DMS153 (cell line): ENCODE results near the gene KCNK4.

Experiments
- DNase-seq: peaks from one replicate; lab custom pipeline; 2025; lab: John Stamatoyannopoulos, UW

KCNK4 gene

DNA sequence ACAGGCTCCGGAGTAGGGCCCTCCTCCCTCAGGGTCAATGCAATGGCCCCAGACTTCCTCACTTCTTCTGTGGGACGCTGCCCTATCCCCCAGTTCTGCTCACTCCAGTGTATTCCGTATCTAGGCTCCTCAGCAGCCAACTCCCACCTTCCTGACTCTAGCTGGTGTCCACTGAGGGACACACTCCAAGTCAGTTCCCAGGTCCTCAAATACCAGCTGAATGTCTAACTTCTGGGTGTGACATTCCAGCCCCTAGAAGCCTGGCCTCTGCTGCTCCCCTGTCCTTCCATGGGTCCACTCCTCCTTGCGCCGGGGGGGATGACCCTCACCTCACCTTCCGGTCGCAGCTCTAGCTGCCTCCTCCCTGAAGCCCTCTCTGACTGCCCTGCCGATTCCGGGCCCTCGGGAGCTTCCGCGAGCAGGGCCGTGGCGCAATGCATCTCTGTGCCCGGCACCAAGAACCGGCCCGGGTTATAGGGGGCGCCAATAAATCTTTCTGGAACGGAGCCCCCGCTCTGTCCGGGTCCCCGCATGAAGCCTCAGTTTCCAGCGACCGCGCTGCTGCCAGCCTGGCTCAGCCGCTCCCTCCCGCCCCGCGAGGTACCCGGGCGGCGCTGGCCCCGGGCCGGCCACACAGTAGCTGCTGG, 22.1 kb upstream of the KCNK4 start:
- no peak for DNase-seq

DNA sequence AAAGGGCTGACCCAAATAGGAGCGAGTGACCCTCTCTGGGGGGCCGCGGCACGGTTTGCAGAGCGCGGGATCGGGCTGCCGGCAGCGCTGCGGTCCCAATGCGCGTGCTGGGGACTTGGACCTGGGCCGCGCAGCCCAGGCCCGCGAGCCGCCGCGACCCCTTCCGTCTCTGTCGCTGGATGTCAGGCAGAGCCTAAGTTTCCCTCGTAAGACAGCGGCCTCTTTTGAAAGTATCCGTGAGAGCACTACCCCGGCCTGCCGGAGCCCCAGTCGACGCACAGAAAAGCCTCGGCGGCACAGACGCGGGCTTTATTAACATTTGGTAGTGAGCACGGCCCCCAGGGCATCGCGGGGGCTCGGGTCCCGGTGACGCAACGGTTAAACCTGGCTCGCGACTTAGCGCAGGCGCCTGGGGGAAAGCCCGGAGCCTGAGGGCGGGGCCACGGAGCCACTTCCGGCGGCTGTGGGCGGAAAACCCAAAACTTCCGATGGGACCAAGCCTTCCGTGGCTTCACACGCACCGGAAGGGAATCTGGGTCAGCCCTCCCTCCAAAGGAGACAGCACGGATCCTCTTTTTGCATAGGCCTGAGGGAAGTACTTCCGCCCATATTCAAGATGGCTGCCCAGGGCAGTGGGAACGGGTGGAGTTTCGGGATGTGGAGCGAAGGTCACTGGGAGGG, 21.4 kb upstream of the KCNK4 start:
- peak; percentile 99 for DNase-seq

DNA sequence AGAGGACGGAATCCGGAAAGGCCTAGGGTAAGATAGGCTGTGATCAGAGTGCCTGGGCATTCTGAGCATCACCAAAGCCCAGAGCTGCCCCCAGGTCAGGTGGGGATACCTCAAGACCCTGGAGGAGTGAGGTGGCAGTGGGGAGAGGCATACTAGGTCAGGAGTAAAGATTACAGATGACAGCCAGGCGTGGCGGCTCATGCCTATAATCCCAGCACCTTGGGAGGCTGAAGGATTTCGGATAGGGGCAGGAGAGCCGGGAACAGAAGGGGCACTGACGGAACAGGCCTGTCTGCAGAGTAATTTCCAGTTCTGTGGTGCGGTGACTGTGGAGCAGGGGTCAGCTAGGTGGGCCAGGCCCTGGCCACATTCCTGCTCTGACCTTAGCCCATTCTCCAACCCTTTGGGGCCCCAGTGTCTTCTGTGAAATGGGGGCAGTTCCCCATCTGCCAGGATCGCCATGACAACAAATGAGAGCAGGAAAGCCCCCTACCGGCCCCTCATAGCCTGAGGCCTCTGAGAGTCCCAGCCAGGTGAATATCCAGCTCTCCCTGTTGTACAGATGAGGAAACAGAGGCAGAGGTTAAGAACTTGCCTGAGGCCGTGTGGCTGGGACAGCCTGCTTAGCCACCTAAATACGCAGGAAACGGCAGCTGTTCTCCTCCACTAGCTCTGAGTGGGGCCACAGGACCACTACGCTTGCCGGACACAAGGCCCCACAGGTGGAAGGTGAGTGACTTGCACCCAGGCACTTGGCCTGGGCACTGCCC, 15.9 kb upstream of the KCNK4 start:
- DNase-seq: no peak

DNA sequence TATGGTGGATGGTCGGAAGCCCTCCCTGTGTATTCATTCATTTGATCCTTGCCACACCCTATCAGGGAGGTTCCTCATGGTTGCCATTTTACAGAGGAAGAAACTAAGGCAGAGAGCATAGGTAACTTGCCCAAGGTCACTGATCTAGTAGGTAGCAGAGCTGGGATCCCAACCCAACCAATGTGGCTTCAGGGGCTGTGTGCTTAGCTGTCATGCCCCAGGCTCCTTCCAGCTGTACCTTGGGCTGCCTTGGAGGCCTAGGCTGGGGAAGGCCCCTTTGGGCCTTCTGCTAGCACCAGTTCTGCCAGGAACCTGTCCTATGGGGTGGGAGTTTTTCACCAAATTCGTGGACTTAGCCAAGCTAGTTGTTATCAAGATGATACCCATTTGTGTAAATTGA, 15.3 kb upstream of the KCNK4 start:
- no peak for DNase-seq

DNA sequence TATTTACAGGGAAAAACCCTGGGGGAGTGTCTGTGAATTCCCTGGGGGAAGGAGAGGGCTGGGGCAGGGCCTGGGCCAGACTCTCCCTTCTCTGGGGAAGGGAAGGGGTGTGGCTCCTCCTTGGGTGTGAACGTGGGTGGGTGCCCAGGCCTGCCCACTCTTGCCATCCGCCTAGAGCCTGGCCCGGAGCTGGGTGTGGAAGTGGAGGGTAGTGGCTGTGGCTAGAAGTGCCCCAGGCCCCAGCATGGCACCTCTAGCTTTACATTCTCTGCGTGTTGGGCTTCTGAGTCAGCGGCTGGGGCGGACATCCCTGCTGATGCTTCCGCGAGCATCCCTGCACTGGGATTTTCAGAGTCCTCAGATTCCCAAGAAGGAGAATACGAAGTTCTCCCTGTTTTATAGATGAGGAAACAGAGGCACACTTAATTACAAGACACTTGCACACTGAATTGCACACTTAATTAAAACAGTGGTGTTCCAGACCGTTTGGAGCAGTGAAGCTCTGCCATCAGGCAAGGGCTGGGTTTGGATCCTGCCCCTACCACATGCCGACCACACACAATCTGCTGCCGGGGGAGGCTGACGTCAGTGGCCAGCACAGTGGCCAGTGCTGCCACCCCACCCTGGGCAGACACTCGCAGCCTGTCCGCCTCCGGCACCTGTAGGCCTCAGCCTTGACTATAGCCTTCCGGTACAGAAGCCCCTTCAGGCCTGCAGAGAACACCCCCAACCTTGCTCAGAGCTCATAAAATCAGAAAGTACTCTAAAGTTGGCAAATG, 14.3 kb upstream of the KCNK4 start:
- no peak for DNase-seq

DNA sequence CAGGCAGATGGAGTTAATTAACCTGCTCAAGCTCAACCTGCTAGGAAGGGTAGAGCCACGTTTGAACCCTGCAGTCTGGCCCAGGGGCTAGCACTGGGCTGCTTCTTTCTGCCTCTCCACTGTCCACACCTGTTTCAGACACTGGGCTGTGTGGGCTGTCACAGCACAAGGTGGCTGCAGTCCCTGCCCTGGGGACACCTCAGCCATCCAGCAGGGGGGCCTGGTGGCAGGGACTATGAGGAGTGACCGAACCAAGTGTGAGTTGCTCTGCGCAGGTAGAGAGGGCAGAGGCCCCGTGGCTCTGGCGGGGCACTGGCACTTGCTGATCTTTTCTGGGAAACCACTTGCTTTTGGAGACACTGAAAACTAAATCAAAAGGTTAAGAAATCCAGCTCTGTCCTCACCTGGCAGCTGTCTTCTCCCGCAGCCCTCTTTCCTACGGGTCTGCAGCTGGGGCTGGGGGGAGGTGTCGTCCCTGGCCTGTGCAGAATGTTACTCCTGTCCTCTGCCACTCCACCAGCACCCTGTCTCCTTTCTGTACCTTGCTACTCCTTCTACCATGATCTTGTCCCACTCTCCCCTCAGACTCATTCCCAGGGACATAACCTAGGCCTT, 12.4 kb upstream of the KCNK4 start:
- DNase-seq: no peak

DNA sequence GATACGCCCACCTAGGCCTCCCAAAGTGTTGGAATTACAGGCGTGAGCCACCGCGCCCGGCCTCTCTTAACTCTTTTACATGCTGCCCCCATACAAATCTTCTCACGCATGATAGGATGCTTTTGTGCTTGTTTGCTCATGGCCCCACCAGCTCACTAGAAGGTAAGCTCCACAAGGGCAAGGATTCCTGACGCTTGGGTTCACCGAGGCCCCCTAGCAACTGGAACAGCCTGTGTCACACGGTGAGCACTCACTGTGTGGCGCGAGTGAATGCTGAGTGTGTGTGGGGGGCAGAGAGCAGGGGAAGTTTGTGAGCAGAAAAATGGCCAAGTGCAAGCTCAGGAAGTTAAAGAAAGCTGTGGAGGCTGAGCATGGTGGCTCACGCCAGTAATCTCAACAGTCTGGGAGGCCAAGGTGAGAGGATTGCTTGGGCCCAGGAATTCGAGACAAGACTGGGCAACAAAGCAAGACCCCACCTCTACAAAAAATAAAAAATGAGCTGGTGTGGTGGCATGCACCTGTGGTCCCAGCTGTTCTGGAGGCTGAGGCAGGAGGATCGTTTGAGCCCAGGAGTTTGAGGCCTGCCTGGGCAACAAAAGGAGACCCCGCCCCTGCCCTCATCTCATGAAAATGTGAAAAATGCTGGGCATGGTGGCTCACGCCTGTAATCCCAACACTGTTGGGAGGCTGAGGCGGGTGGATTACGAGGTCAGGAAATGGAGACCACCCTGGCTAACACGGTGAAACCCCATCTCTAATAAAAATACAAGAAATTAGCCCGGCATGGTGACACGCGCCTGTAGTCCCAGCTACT, 8.9 kb upstream of the KCNK4 start:
- DNase-seq: no peak

DNA sequence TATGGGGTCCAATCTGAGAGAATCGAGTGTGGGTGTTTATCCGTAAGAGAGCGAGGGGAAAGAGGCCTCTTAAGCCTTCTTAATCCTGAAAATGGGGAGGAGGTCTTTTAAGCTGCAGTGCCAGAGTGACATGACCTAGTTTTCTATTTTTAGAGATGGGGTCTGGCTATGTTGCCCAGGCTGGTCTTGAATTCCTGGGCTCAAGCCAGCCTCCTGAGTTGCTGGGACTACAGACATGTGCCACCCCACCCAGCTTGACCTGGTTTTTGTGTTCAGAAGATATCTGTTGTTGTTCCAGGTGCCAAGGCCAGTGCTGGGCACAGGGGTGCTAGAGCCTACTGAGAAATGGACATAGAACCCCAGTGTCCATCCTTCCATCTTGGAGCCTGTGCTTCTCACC, 8.0 kb upstream of the KCNK4 start:
- DNase-seq: no peak

DNA sequence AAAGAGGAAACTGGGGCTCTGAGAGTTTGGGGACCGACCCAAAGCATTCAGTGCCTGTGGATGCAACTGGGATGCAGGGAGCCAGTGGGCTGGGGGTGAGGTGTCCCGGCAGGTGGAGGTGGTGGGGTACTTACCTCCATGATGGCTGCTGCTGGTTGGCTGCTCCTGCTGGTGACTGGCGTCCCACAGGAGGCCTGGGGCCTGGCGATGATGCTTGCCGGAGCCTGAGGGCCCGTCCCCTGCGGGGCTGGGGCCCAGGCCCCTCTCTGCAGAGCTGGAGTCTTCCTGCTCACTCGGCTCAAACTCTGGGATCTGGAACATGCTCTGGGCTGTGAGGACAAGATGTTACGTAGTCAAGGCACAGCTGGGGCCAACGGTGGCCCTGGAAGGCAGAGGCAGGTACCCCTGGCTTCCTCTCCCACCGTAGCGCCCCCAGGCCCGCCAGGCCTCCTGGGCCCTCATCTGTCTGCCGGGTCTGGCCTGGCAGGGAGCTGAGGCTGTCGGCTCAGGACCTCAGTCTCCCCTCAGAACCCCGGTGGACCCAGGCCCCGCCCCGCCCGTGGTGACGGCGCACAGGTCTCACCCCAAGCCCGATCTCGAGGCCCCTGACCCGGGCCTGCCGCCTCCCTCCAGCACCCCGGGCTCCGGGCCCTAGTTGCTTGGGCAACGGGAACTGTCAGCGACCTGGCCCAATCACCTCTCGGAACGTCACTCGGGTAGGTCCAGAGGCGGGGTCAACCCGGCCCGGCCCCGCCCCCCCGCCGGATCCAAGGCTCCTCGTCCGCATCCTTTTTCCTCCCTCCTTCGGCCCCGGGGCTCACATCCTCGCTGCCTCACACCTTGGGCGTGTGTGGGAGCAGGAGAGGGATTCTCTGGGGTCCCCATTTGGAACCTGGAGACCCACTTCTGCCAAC, 6.8 kb upstream of the KCNK4 start, which contains the start of gene BAD:
BAD (minus strand) TSS at position 618 of the 914 bp plus-strand sequence; CDS start at position 321, 297 bp downstream.
- peak; percentile 82 for DNase-seq

DNA sequence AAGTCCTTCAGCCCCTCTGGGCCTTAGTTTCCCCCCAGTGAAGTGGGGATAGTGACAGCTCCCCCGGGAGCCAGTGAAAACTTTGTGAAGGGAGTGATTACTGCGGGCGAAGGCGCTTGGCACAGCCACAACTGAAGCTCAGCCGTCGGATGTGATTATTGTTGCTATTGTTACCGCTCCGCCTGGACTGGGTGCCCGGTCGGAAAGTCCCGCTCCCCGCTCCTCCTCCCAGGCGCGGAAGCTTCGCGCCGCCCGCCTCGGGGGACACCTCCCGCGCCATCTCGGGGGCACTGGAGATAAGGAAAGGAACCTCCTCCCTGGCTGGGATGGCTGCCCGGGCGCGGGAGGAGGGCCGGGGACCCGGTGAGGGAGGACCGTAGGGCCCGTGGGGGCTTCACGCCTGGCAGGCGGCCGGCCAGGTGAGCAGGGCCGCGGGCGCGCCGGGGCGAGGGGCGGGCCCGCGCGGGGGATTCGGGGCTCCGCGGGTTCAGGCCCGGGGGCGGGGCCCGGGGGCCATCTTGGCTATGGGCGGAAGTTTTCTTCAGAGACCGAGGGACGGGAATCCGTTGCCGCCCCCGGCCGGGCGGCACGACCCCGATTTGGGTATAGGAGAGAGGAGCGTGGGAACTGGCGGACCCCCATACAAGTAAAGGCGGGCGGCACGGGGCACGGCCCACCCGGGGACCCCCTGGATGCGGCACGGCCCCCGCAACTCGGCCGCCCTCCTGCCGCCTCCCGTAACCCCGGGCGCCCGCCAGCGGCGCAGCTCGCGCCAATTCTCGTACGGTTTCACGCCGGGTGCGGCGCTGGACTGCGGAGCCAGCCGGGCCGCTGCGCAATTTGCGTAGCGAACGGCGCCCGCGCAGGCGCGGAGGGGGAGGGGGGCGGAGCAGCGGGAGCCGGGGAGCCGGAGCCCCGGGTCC, 5.9 kb upstream of the KCNK4 start, which contains the start of gene GPR137:
GPR137 (plus strand) TSS at position 887 of the 923 bp plus-strand sequence. CDS start 677 bp downstream, outside the sequence.
- DNase-seq: peak; percentile 26

DNA sequence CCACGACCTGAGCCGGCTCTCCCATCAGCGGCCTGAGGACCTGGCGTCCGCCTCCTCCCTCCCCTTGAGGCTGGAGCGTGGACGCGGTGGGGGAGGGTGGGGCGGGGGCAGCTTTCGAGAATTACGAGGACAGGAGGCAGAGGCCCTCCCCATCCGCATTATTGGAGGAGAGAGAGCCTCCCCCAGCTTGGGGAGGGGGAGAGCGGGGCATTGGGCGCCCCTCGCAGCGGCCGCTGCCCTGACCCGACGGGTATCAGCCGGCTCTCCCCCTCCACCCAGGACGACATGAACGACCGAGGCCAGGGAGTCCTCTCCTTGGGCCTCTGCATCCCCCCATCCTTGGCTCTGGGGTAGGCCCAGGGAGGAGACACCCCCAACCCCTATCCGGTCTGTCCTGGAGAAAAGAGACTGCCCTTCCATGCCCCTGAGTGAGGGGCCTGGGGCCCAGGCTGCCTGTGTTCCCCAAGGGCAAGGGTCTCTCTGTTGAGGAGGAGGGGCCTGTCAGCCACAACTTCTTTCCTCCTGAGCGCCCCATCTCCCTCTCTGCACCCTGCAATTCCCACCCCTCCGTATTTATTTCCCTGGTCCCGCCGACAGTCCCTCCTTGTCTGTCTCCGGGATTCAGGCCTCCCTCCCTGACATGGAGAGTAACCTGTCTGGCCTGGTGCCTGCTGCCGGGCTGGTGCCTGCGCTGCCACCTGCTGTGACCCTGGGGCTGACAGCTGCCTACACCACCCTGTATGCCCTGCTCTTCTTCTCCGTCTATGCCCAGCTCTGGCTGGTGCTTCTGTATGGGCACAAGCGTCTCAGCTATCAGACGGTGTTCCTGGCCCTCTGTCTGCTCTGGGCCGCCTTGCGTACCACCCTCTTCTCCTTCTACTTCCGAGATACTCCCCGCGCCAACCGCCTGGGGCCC, 5.0 kb upstream of the KCNK4 start:
- peak; percentile 13 for DNase-seq

DNA sequence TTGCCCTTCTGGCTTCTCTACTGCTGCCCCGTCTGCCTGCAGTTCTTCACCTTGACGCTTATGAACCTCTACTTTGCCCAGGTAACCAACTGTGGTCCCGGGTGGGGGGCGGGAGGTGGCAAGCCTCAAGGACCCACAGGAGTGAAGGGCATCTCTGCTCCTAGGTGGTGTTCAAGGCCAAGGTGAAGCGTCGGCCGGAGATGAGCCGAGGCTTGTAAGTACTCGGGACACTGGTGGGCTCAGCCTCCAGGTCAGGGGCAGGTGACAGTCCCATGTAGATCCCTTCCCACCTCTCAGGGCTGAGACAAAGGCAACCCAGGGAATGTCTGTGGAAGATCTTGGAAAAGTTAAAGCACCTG, 4.3 kb upstream of the KCNK4 start:
- no peak for DNase-seq

DNA sequence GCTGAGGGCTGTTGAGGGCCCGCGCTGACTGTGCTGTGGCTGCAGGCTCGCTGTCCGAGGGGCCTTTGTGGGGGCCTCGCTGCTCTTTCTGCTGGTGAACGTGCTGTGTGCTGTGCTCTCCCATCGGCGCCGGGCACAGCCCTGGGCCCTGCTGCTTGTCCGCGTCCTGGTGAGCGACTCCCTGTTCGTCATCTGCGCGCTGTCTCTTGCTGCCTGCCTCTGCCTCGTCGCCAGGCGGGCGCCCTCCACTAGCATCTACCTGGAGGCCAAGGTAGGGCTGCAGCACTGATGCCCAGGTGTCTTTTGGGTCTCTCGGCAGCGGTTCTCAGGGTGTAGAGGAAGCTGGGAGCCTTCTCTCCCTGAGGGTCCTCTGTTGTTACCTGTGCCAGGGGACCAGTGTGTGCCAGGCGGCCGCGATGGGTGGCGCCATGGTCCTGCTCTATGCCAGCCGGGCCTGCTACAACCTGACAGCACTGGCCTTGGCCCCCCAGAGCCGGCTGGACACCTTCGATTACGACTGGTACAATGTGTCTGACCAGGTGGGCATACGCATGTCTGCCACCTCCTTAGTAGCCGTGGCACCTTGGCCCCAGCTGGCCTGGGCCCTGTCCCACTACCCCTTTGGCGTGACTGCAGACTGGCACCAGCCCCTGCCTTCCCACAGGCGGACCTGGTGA, 3.3 kb upstream of the KCNK4 start:
- no peak for DNase-seq

DNA sequence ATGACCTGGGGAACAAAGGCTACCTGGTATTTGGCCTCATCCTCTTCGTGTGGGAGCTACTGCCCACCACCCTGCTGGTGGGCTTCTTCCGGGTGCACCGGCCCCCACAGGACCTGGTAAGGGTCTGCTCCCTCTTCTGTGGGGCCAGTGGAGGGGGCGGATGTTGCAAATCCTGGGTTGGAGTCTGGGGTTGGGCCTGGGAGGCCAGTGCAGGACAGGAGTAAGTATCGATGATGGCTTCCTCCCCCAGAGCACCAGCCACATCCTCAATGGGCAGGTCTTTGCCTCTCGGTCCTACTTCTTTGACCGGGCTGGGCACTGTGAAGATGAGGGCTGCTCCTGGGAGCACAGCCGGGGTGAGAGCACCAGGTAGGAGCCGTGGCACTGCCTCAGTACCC, 2.8 kb upstream of the KCNK4 start:
- no peak for DNase-seq

DNA sequence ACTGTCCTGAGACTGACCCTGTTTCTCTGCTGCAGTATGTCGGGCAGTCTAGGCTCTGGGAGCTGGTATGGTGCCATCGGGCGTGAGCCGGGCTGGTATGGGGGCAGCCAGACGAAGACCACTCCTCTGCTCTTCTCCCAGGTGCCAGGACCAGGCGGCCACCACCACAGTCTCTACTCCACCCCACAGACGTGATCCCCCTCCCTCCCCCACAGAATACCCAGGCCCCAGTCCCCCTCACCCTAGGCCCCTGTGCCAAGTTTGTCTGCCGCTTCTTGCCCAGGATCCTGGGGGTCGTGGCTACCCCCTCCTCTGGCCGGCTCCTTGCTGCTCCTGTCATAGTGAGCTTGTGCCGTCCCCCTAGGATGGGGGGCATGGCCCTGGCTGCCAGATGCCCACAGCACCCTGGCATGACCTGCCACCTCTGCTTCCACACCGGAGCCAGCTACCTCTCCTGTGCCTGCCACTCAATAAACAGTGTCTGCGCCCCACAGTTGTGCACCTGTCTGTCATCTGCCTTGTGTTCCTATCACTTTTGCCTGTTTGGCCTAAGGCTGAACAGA, 2.0 kb upstream of the KCNK4 start:
- DNase-seq: no peak

DNA sequence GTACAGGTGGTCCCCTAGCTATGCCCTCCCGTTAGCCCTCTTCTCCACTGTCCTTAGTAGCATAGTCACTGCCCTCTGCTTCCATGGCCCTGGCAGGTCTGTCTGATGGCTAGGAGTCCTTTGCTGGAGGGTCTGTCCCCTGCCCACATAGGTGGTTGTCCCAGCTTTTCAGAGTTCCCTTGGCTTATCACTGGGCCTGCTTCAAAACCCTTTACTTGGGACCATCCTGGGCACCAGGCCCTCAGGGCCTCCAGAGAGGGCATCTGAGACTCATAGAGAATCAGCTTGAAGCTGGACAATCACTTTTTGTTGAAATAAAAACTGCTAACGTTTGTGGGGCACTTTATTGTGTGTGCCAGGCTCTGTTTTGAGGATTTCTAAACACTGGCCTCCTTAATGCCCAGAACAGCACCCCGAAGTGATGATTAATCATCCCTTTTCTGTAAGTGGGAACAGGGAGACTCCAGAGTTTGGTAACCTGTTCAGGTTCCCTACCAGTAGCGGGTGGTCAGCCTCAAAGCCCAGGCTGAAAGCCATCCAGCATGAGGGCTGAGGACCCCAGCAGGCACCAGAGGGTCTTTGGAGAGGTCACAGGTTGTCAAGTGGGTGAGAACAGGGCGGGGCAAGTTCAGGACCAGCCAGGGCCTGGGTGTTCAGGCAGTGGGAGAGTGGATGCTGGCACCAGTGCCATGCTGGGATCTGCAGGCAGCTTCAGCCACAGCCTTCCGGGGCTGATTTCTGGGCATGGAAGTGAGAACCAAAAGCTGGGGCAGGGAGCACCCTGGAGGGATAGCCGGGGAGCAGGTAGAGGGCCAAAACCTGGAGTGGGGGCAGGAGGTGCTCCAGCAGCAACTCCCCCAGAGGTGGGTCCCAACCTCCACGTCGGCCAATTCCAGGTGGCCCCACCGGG, 495 bp upstream of the KCNK4 start:
- DNase-seq: no peak
